Duodenal mucosa (tissue), 2 donors: ENCODE measurements around the gene SIVA1.

Experiments used
- H3K27ac ChIP-seq: one replicate; pipeline ENCODE4 v1.7.0; 2013; ENCODE audit warnings: low read depth, low read length
- H3K27me3 ChIP-seq, 2 donors: one replicate each; pipeline ENCODE4 v1.7.0; 2013; ENCODE audit warnings: low read length in 2 of 2, control low read depth in 1 of 2; ENCODE audit not compliant: insufficient read depth in 2 of 2, control insufficient read depth in 1 of 2
- H3K36me3 ChIP-seq, 2 donors: one replicate each; pipeline ENCODE4 v1.7.0; 2013; ENCODE audit warnings: low read length in 2 of 2, control low read depth in 1 of 2; ENCODE audit not compliant: insufficient read depth in 2 of 2, control insufficient read depth in 1 of 2
- H3K4me1 ChIP-seq, 2 donors: one replicate each; pipeline ENCODE4 v1.7.0; 2013; ENCODE audit warnings: low read length in 2 of 2, control low read depth in 1 of 2; ENCODE audit not compliant: insufficient read depth in 2 of 2, control insufficient read depth in 1 of 2
- H3K4me3 ChIP-seq, 2 donors: one replicate each; pipeline ENCODE4 v1.7.0; 2013; ENCODE audit warnings: low read length in 2 of 2, low read depth in 1 of 2
- H3K9ac ChIP-seq, 2 donors: one replicate each; pipeline ENCODE4 v1.7.0; 2013; ENCODE audit warnings: low read length in 2 of 2, low read depth in 1 of 2
- H3K9me3 ChIP-seq, 2 donors: one replicate each; pipeline ENCODE4 v1.7.0; 2013; ENCODE audit warnings: low read length in 2 of 2, control low read depth in 1 of 2; ENCODE audit not compliant: control insufficient read depth in 1 of 2

SIVA1 gene

DNA sequence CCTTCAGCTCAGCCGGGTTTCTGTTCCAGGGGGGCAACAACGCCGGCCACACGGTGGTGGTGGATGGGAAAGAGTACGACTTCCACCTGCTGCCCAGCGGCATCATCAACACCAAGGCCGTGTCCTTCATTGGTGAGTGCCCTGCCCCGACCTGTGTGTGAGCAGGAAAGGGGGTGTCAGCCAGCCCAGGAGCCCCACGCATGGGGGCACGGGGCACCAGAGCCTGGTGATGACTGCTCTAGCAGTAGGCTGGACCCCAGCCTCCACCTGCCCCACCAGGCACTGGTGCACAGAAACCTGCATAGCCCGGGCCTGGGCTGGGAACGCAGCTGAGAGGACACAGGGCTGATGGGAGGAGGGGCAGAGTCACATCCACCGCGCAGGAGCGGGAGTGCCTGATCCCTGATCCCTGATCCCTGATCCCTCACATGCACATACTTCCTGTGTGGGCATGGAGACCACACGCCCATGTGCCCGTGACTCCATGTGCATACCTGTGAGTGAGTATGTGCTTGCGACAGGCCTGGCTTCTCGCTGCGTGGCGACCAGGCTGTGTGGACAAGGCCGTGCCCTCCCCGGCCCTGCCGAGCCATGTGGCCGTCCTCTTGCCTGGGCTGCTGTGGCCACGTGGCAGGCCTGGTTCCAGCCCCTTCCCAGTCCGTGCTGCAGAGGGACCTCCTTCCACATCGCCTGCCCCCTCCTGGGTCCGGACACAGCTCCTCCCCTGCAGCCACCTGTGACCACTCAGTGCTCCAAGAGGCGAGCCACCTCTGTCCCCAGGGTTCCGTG is 17.8 kb upstream of the SIVA1 start:
- peaks cover 3 to 4% of the 10 kb centered on the region in 2 donors for H3K36me3 ChIP-seq
- peaks cover 20 to 35% of the 10 kb centered on the region in 2 donors for H3K4me1 ChIP-seq
- H3K4me3 ChIP-seq, result no peak overlapping the region
- no peak overlapping the region for H3K27ac ChIP-seq
- H3K9ac ChIP-seq, result no peak overlapping the region
- no peaks in the 10 kb centered on the region for H3K27me3 ChIP-seq
- no peaks in the 10 kb centered on the region for H3K9me3 ChIP-seq

DNA sequence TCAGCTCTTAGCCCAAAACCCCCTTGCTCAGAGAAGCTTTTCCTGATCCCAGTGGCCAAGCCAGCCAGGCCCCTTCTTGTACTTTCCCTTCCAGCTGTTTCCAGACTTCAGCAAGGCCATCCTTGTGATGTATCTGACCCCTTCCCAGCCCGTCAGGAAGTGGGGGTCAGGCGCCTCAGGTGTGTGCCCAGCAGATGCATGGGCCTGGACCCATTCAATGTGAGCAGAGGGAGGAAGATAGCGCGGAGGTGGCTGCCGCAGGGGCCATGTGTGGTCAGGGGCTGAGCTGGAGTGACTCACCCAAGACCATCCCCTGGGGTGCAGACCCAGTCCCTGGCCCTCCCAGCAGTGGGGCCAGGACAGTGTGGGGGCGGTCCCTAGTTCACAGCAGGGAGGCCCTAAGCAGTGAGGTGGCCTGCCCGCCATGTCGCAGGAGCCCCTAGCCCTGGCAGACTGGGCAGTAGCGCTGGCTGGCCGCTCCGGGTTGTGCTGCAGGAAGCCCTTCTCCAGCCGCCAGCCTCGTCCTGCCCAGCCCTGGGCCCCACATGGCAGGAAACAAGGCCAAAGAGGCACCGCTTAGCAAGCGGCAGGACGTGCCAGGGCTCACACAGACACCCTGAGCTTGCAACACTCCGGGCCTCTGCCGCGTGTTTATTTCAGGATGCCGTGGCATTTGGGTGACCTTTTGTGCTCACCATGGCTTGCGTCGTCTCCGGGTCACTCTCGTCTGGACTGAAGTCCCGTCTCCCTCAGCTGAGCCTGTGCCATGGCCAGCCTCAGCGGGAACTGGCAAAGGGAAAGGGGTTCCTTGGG is 16.9 kb upstream of the SIVA1 start:
- H3K4me1 ChIP-seq, result peaks cover 20 to 35% of the 10 kb centered on the region in 2 donors
- H3K9ac ChIP-seq, result no peak overlapping the region
- no peaks in the 10 kb centered on the region for H3K9me3 ChIP-seq
- H3K27me3 ChIP-seq, result no peaks in the 10 kb centered on the region
- peak overlapping the region; percentile 73 for H3K27ac ChIP-seq
- H3K36me3 ChIP-seq, result peaks cover 5 to 6% of the 10 kb centered on the region in 2 donors
- no peak overlapping the region for H3K4me3 ChIP-seq

DNA sequence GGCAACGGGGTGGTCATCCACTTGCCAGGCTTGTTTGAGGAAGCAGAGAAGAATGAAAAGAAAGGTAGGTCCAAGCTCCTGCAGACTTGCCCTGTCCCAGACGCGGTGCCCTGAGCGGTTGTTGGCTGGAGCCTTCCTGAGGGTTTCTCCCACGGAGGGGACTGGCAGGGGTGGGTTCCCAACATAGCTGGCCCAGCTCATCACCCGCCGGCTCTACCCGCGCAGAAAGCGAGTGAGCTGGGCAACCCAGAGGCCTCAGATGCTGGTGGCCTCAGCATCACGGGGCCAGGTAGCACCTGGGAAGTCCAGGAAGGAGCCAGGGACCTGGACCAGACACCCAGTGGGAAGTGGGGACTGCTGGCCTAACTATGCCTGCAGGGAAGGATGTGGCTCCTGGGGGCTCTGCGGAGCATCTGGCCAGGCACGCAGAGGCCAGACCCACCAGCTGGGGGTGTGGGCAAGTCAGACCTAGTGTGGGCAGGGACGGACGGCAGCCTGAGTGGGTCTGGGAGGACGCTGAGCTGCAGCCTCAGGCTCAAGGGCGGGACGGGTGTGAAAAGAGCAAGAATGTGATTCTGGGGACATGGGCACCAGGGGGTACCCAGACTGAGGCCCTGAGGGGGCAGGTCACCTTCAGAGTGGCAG is 14.4 kb upstream of the SIVA1 start:
- no peak overlapping the region for H3K9ac ChIP-seq
- no peaks in the 10 kb centered on the region for H3K27me3 ChIP-seq
- H3K4me1 ChIP-seq, result peaks cover 4 to 19% of the 10 kb centered on the region in 2 donors
- no peak overlapping the region for H3K4me3 ChIP-seq
- H3K27ac ChIP-seq, result no peak overlapping the region
- peaks cover 5 to 6% of the 10 kb centered on the region in 2 donors for H3K36me3 ChIP-seq
- no peaks in the 10 kb centered on the region for H3K9me3 ChIP-seq

DNA sequence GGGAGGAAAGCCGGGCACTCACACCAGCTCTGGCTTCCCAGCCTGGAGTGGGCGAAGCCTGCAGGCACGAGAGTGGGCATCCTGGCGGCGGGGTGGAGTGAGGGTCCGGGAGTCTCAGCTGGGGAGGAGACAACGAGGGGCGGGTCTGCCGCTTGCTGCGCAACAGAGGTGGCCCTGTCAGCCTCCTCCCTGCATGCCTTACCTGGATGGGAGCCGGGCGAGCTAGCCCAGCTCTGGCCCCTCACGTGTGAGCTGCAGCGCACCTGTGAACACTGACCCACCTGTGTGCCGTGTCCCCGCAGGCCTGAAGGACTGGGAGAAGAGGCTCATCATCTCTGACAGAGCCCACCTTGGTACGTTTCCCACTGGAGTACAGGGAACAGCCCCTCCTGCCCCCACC is 13.9 kb upstream of the SIVA1 start:
- Histone ChIP-seq H3K4me3 (no peak overlapping the region), H3K9me3 (no peaks in the 10 kb centered on the region), H3K27me3 (no peaks in the 10 kb centered on the region), H3K4me1 (peaks cover 4 to 17% of the 10 kb centered on the region in 2 donors), H3K9ac (no peak overlapping the region), H3K27ac (no peak overlapping the region), H3K36me3 (peaks cover 5 to 6% of the 10 kb centered on the region in 2 donors)

DNA sequence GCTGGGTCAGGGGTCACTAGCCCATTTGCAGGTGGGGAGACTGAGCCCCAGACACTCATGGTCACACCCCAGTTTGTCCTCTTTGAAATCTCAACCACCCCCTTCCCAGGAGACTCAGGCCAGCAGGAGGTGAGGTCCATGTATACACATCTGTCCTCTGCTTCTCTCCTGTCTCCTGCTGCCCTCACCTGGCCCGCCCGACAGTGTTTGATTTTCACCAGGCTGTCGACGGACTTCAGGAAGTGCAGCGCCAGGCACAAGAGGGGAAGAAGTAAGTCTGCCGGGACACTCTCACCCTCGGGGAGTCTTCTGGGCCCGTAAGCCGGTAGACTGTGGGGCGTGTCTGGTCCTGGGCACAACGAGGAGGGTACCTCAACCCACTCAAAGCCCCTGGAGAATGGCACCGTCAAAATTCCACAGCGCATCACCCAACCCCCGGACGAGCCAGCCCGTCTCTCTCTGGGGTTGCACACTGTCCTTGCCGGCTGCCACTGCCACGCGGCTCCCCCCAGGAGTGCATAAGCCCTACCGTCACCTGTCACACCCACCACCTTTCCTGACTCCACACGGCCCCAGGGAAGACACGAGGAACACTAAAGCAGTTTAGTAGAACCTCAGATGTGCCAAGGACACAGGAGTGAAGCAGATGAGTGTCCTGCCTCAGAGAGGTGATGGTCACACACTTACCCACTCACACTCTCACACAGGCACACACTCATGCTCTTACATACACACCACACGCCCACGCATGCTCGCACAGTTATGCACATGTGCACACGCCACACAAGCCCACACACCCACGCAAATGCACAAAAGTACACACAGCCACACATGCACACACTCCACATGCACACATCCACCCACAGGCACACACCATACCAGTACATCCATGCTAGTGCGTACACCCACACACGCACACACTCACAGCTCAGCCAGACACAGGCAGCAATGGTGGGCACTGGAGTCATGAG is 13.1 kb upstream of the SIVA1 start:
- Histone ChIP-seq H3K9me3 (no peaks in the 10 kb centered on the region), H3K4me3 (no peak overlapping the region), H3K9ac (no peak overlapping the region), H3K36me3 (peaks cover 6 to 8% of the 10 kb centered on the region in 2 donors), H3K4me1 (peaks cover 4 to 15% of the 10 kb centered on the region in 2 donors), H3K27ac (no peak overlapping the region), H3K27me3 (no peaks in the 10 kb centered on the region)

DNA sequence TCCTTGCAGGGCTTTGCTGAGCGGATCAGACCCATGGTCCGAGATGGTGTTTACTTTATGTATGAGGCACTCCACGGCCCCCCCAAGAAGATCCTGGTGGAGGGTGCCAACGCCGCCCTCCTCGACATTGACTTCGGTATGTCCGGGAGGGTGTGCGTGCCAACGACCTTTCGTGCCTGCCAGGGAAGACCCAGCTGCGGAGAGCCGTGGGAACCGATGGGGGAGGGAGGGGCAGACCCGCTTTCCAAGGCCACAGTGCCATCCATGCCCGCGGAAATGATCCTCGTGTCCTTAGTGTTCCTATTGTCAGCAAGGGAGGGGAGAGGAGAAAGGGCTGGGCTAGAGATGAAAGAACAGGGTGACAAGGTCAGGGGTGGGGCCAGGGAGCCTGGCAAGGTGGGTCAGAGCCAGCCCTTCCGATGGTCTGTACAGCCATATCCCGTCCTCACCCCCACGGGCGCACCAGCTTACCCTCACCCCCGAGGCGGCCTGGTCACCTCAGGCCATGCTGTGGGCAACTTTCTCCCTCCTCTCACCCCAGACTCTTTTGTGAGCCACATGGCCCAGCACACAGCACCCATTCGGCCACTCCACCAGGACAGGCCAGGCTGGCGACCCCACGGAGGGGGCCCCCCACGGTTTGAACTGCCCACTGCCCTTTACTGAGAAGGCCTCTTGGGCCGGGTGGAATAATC is 11.7 kb upstream of the SIVA1 start:
- Histone ChIP-seq H3K9ac (no peak overlapping the region), H3K4me3 (no peak overlapping the region), H3K27ac (no peak overlapping the region), H3K27me3 (no peaks in the 10 kb centered on the region), H3K36me3 (peaks cover 6 to 9% of the 10 kb centered on the region in 2 donors), H3K9me3 (no peaks in the 10 kb centered on the region), H3K4me1 (peaks cover 7% of the 10 kb centered on the region in 2 donors)

DNA sequence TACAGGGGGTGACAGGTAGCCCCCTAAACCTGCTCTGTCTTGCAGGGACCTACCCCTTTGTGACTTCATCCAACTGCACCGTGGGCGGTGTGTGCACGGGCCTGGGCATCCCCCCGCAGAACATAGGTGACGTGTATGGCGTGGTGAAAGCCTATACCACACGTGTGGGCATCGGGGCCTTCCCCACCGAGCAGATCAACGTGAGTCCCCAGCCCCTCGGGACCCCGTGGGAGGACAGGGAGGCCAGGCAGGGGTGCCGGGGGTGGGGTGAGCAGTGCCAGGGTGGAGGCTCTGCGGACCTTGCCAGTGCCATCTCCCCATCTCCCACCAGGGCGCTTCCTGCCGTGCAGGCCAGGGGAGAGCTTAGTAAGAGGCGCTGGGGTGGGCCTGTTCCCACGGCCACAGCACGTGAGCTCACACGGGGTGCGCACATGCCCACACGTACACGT is 11.1 kb upstream of the SIVA1 start:
- peaks cover 6 to 9% of the 10 kb centered on the region in 2 donors for H3K36me3 ChIP-seq
- peaks cover 7 to 10% of the 10 kb centered on the region in 2 donors for H3K4me1 ChIP-seq

DNA sequence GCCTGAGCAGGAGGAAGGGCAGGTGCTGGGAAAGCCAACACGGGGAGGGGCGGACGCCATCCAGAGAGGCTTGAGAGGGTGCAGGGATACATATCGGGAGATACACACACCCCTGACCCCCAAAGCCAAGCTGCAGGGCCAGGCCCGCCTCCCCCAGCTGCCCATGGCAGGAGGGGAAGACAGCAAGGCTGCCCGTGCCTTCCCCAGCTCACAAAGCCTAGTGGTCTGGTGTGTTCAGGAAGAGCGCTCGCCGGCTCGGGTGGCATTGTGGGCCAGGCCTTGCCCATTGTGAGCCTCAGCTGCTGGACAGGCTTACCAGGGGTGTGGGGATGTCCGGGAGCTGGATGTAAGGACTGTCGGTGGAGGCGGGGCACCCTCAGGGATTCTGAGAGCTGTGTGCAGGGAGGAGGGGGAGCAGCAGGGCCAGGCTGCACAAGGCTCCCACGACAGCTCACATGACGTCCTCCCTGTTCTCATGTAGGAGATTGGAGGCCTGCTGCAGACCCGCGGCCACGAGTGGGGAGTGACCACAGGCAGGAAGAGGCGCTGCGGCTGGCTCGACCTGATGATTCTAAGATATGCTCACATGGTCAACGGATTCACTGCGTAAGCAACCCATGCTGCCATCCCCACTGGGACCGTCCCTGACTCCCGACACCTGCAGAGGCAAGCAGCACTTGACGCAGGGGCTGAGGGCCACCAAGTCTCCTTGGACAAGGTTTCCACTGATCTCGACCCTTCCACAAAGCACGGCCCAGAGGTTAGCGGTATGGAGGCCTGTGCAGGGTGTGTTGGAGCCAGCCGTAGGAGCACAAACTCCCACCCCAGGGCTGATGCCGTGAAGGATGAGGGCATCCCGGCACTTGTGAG is 10.1 kb upstream of the SIVA1 start:
- Histone ChIP-seq H3K27ac (no peak overlapping the region), H3K36me3 (peaks cover 6 to 9% of the 10 kb centered on the region in 2 donors), H3K9ac (no peak overlapping the region)

More for the DNA sequence above, 11.1 kb upstream of the SIVA1 start:
- Histone ChIP-seq H3K9ac (no peak overlapping the region), H3K9me3 (no peaks in the 10 kb centered on the region), H3K27ac (no peak overlapping the region), H3K4me3 (no peak overlapping the region), H3K27me3 (no peaks in the 10 kb centered on the region)

More for the DNA sequence above, 10.1 kb upstream of the SIVA1 start:
- H3K9me3 ChIP-seq, result no peaks in the 10 kb centered on the region
- H3K4me1 ChIP-seq, result peaks cover 7 to 10% of the 10 kb centered on the region in 2 donors
- H3K27me3 ChIP-seq, result no peaks in the 10 kb centered on the region
- no peak overlapping the region for H3K4me3 ChIP-seq
